HepG2 (cell line): ENCODE measurements around the gene TASOR2. TPM values are rescaled to one million over a fixed set of nuclear protein-coding genes. Genes with fewer than 3 reads are reported as not detected.

Experiments
- CREB3 ChIP-seq: sonication (generic); formaldehyde crosslinking; IDR thresholded peaks from 2 replicates; pipeline ENCODE4 v1.5.0; 2020; ENCODE audit warnings: missing genetic modification reagents
- EEA1 ChIP-seq: sonication (generic); formaldehyde crosslinking; IDR thresholded peaks from 2 replicates; pipeline ENCODE4 v1.5.1; 2020; ENCODE audit warnings: mild to moderate bottlenecking, missing genetic modification reagents, borderline replicate concordance
- HCFC1 ChIP-seq: fragments of 150-350 bp; IDR thresholded peaks from 2 replicates; pipeline ENCODE4 v1.6.1; 2014; ENCODE audit warnings: low read depth, low read length
- HES4 ChIP-seq: sonication (generic); formaldehyde crosslinking; IDR thresholded peaks from 2 replicates; pipeline ENCODE4 v1.9.0; 2021; ENCODE audit warnings: mild to moderate bottlenecking, missing genetic modification reagents, borderline replicate concordance
- HINFP ChIP-seq: sonication (generic); formaldehyde crosslinking; IDR thresholded peaks from 2 replicates; pipeline ENCODE4 v1.4.0; 2020; ENCODE audit warnings: low read depth, mild to moderate bottlenecking, missing genetic modification reagents
- HNF1A ChIP-seq, 2 experiments: sonication (generic) in 1 of 2; formaldehyde crosslinking in 1 of 2; IDR thresholded peaks; 2 replicates each; pipeline versions ENCODE4 v1.4.0 to v1.6.1; 2016 to 2020; ENCODE audit warnings: borderline replicate concordance in 1 of 2, low read depth in 1 of 2, mild to moderate bottlenecking in 1 of 2, missing genetic modification reagents in 1 of 2
- NCOA2 ChIP-seq: sonication (generic); formaldehyde crosslinking; IDR thresholded peaks from 2 replicates; pipeline ENCODE4 v1.8.0; 2022; ENCODE audit warnings: inconsistent platforms
- NFAT5 ChIP-seq: sonication (generic); formaldehyde crosslinking; IDR thresholded peaks from 2 replicates; pipeline ENCODE4 v1.4.0; 2020; ENCODE audit warnings: missing genetic modification reagents
- RNF2 ChIP-seq: fragments of 450-650 bp; conservative IDR thresholded peaks from 2 replicates; pipeline ENCODE4 v1.6.1; 2016; ENCODE audit warnings: low read depth
- TFE3 ChIP-seq: IDR thresholded peaks from 2 replicates; pipeline ENCODE4 v1.6.1; 2016
- ZNF563 ChIP-seq: sonication (generic); formaldehyde crosslinking; IDR thresholded peaks from 2 replicates; pipeline ENCODE4 v1.8.0; 2022; ENCODE audit warnings: mild to moderate bottlenecking, moderate library complexity, missing genetic modification reagents
- ZNF768 ChIP-seq: sonication (generic); formaldehyde crosslinking; IDR thresholded peaks from 2 replicates; pipeline ENCODE4 v1.4.0; 2020; ENCODE audit warnings: missing genetic modification reagents
- ZSCAN31 ChIP-seq: sonication (generic); formaldehyde crosslinking; IDR thresholded peaks from 2 replicates; pipeline ENCODE4 v1.5.0; 2020; ENCODE audit warnings: low read depth, mild to moderate bottlenecking, missing genetic modification reagents
- polyA plus RNA-seq, 8 experiments: library from polyadenylated mRNA; depleted of rRNA in 3 of 8; stranded (reverse) in 7 of 8; unstranded in 1 of 8; fragments of >200 nt; fragmentation: Illumina TruSeq in 4 of 8; extraction: Trizol in 4 of 8; gene quantifications; 2 replicates each; pipeline versions ENCODE4 v1.2.1 to v1.2.3, GENCODE V29; 2011 to 2016; ENCODE audit warnings: low read depth in 4 of 8, missing spikeins in 1 of 8, mixed read lengths in 1 of 8; ENCODE audit not compliant: insufficient read depth in 1 of 8
- total RNA-seq, 5 experiments: library from RNA; depleted of rRNA; stranded (reverse); fragments of >200 nt; fragmentation: Illumina TruSeq; extraction: Trizol; gene quantifications; 2 replicates each; pipeline ENCODE4 v1.2.3, GENCODE V29; 2016; ENCODE audit warnings: low read depth in 1 of 5

TASOR2 gene
- total and polyA plus RNA-seq, 2 of the 13 experiments (the other 11 are each of a cell fraction or from before 2014, with no cell fraction given): 24.2 to 55.3 TPM

- TF ChIP-seq HINFP (0 out of 2 replicates have a peak, but pooled peaks have one; percentile 66), EEA1 (CRISPR knock-in tag) (peak; percentile 91; the same call in 1 of the 2 replicates), HNF1A (IDR thresholded peaks at IDR 0.05; ENCODE audit: low read depth) (no peak; the same call in 1 of the 2 replicates), HNF1A (CRISPR knock-in tag; IDR thresholded peaks at IDR 0.05; ENCODE audit: borderline replicate concordance) (peak; percentile 82; the same call in 1 of the 2 replicates), NCOA2 (CRISPR knock-in tag) (peak; percentile 78), HCFC1 (no peak), ZSCAN31 (CRISPR knock-in tag) (peak; percentile 12; the same call in 1 of the 2 replicates), RNF2 (peak; percentile 48; the same call in 1 of the 2 replicates), CREB3 (CRISPR knock-in tag) (no peak), TFE3 (CRISPR knock-in tag) (peak; percentile 42; the same call in 1 of the 2 replicates), ZNF563 (CRISPR knock-in tag) (peak; percentile 86; the same call in 1 of the 2 replicates), HES4 (CRISPR knock-in tag) (no peak), NFAT5 (CRISPR knock-in tag) (no peak), ZNF768 (CRISPR knock-in tag) (peak; percentile 73; the same call in 1 of the 2 replicates)
Measured at GRCh38 chr10:5692461-5693358, 8.1 kb downstream of the TASOR2 start (continued).
